IPS-11a (cell line): ENCODE measurements around the gene SYCP2L.
"Not testable (repeated sequence)": the region's sequence is repeated elsewhere in the genome, so short reads cannot be mapped to it uniquely, and the experiment has no call there.

Experiments
- H3K4me3 ChIP-seq: one replicate; pipeline ENCODE4 v1.5.1; 2013; ENCODE audit warnings: low read depth, low read length, control low read depth

Gene SYCP2L

GRCh38 chr6:11002176-11002575 lies 115.3 kb downstream of the SYCP2L start:
- H3K4me3 ChIP-seq: no peak overlapping the region

DNA sequence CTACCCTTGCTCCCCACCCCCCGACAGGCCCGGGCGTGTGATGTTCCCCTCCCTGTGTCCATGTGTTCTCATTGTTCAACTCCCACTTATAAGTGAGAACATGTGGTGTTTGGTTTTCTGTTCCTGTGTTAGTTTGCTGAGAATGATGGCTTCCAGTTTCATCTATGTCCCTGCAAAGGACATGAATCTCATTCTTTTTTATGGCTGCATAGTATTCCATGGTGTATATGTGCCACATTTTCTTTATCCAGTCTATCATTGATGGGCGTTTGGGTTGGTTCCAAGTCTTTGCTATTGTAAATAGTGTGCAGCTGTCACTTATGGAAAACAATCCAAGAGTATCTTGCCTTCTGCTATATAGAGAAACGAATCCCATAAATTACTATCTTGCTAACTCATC lies 116.4 kb downstream of the SYCP2L start:
- not testable (repeated sequence) for H3K4me3 ChIP-seq

DNA sequence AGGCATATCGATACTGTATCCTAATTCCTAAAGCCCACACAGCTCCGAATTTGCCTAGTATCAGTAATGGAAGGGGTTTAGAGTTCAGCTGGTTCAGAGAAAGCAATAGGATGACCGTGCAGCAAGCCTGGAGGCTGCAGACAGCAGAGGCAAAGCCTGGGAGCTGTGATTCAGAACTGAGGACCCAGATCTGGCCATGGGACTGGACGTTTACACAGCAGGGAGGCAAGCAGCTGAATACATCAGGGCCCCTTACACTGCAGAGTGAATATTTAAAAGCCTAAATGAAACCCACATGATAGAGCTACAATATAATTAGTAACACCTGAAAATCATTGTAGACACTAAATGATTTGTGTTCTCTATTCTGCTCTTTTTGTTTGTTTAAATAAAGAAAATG lies 119.2 kb downstream of the SYCP2L start:
- H3K4me3 ChIP-seq: no peak overlapping the region

GRCh38 chr6:11007715-11008608 lies 121.1 kb downstream of the SYCP2L start:
- H3K4me3 ChIP-seq: no peak overlapping the region

DNA sequence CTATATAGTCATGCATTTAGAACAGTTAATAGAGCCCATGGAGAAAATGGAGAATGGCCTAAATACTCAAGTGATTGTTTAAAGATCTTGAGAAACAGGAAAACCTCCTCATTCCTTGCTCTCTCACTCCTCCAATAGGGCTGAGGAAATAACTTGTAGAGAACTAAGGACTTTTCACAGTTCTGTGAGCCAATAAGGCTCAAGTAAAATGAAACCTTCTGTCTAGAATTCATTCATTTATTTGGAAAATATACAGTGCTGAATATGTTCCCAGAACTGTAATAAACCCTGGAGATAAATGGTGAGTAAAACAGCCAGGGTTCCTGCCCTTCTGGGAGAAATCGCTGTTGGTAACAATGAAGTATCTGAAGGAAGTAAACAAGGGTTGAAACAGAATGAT lies 122.0 kb downstream of the SYCP2L start:
- H3K4me3 ChIP-seq: no peak overlapping the region

DNA sequence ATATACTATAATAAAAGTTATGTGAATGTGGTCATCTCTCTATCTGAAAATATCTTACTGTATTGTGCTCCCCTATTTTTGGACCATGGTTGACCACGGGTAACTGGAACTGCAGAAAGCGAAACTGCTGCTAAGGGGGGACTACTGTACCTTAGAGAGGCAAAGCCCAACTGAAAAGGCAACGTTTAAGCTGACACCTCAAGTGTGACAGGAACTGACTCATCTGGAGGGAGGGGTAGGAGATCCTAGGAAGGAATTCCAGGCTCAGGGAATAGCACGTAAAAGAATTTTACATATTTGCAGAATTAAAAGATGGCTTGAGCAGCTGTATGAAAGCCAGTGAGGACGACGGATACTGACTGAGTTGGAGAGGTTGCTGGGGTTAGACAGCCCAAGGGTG lies 122.5 kb downstream of the SYCP2L start:
- H3K4me3 ChIP-seq: no peak overlapping the region

- no peak overlapping the region for H3K4me3 ChIP-seq
Measured at GRCh38 chr6:11011787-11012234, 125.0 kb downstream of the SYCP2L start.

DNA sequence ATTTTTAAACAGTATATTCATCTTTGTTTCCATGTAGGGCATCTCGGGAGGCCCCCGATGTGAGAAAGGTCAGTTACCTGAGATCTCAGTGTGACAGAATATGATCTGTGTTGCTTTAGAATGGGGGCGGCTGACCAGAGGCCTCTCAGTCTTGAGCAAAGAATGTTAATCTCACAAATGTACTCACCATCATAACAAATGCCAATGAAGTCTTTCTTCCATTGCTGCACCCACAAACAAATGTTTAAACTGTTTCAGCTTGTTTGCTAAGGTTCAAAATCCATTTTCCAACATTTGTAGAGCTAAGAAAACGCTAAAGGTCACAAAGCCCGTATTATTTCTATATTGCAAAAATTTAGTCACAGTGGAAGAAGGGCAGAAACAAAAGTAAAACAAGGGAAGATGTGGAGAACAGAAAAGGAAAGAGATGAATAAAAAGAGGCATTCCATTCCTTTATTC lies 125.5 kb downstream of the SYCP2L start:
- no peak overlapping the region for H3K4me3 ChIP-seq

GRCh38 chr6:11012976-11013720 lies 126.3 kb downstream of the SYCP2L start:
- H3K4me3 ChIP-seq: no peak overlapping the region

GRCh38 chr6:11013721-11014070 lies 126.8 kb downstream of the SYCP2L start:
- H3K4me3 ChIP-seq: no peak overlapping the region

DNA sequence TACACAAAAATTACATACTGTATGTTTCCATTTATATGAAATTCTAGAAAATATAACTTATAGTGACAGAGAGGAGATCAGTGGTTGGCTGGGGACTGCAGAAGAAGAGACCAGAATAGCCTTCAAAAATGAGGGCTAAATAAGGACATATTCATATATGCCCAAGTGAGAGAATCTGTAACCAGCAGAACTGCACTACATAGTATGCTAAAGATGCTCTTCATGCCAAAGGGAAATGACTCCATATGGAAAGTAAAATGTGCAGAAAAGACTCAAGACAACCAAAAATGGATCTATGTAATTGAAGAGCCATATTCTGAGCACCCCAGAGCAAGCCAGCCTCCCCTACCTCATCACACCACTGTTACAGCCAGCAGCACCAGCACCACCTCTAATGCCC lies 128.2 kb downstream of the SYCP2L start:
- no peak overlapping the region for H3K4me3 ChIP-seq

GRCh38 chr6:11016452-11016851 lies 129.6 kb downstream of the SYCP2L start:
- H3K4me3 ChIP-seq: no peak overlapping the region

DNA sequence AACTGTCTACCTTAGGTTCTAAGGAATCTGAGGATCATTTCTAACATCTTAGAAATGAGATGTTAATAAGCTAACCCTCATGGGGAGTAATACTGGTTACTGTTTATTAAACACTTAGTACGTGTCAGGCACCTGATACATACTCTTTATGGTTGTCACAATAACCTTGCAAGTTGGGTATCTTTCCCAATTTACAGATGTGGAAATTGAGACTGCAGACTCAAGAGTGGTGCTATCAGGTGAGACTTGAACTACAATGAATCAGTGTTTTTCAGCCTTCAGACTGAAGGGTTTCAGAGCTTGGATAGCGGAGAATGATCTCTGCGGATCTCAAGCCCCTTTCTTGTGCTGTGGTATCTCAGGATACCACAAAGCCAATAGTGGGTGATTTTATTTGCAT lies 130.2 kb downstream of the SYCP2L start:
- no peak overlapping the region for H3K4me3 ChIP-seq

- no peak overlapping the region for H3K4me3 ChIP-seq
Measured at GRCh38 chr6:11018225-11018624, 131.4 kb downstream of the SYCP2L start.

DNA sequence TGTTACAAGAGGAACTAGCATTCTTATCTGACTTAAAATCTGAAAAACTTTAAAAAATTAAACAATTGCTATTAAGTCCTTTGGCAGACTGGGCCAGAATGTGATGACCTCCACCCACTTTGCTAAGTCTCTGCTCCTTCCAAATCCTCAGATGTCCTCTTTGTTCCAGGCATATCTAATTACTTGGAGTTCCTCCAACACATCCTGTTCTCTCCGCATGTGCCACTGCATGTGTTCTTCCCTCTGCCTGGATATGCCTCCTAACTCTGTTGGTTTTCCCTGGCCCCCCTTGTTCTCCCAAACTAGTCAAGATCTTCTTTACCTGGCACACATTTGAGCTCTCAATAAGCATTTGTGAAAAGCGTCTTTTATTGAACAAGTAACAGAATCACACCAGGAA lies 134.2 kb downstream of the SYCP2L start:
- H3K4me3 ChIP-seq: no peak overlapping the region

GRCh38 chr6:11021714-11022113 lies 134.9 kb downstream of the SYCP2L start:
- H3K4me3 ChIP-seq: no peak overlapping the region

GRCh38 chr6:11023032-11023431 lies 136.2 kb downstream of the SYCP2L start:
- H3K4me3 ChIP-seq: no peak overlapping the region
